Natural killer cell (primary cell): ENCODE data around the gene WHRN. TPM values are rescaled to one million over a fixed set of nuclear protein-coding genes. Genes with fewer than 3 reads are reported as not detected.

Experiments used
- ATAC-seq, 3 donors: fragments of 150-1000 bp in 2 of 3; fragments of 200-7000 bp in 1 of 3; cut with Tn5 transposase; 1 replicate in 1 of 3; 2 replicates in 2 of 3; pipeline ENCODE4 v1.10.0; 2021; ENCODE audit warnings: mild to moderate bottlenecking in 2 of 3, moderate library complexity in 2 of 3
- DNase-seq, 2 donors: peaks; one replicate each; pipeline versions ENCODE4 v3.0.0 to v3.0.0-alpha.2; 2013 to 2021; ENCODE audit warnings: mixed read lengths in 1 of 2
- H3K27ac ChIP-seq: one replicate; pipeline ENCODE4 v1.5.1; 2013; ENCODE audit warnings: mild to moderate bottlenecking, low read length
- H3K27me3 ChIP-seq: one replicate; pipeline ENCODE4 v1.6.1; 2013; ENCODE audit warnings: low read length; ENCODE audit not compliant: control insufficient read depth, insufficient read depth
- H3K36me3 ChIP-seq: one replicate; pipeline ENCODE4 v1.6.1; 2013; ENCODE audit warnings: low read length; ENCODE audit not compliant: control insufficient read depth, insufficient read depth
- H3K4me1 ChIP-seq: one replicate; pipeline ENCODE4 v1.6.1; 2013; ENCODE audit warnings: low read length; ENCODE audit not compliant: control insufficient read depth, insufficient read depth
- H3K4me3 ChIP-seq: one replicate; pipeline ENCODE4 v1.5.1; 2013; ENCODE audit warnings: low read length
- H3K9me3 ChIP-seq: one replicate; pipeline ENCODE4 v1.6.1; 2013; ENCODE audit warnings: low read length; ENCODE audit not compliant: control insufficient read depth, insufficient read depth
- H3K27ac Mint-ChIP-seq, 2 donors: one replicate each; pipeline ENCODE4 v1.8.0; 2022; ENCODE audit warnings: mild to moderate bottlenecking in 2 of 2, mixed read lengths in 2 of 2, moderate library complexity in 1 of 2
- H3K27me3 Mint-ChIP-seq, 2 donors: one replicate each; pipeline ENCODE4 v1.8.0; 2022; ENCODE audit warnings: low read depth in 2 of 2, mixed read lengths in 2 of 2
- H3K36me3 Mint-ChIP-seq: one replicate; pipeline ENCODE4 v1.8.0; 2022; ENCODE audit warnings: mixed read lengths
- H3K4me1 Mint-ChIP-seq, 2 donors: one replicate each; pipeline ENCODE4 v1.8.0; 2022; ENCODE audit warnings: mixed read lengths in 2 of 2
- H3K4me3 Mint-ChIP-seq: one replicate; pipeline ENCODE4 v1.8.0; 2022; ENCODE audit warnings: mild to moderate bottlenecking, moderate library complexity, mixed read lengths
- H3K9me3 Mint-ChIP-seq, 2 donors: one replicate each; pipeline ENCODE4 v1.8.0; 2022; ENCODE audit warnings: mixed read lengths in 2 of 2
- CTCF ChIP-seq: fragments of 200-600 bp; IDR thresholded peaks from one replicate; pipeline ENCODE4 v1.8.0; 2022; ENCODE audit warnings: antibody characterized with exemption
- WGBS: methylation state at CpG from one replicate; pipeline ENCODE4 v1.1.7; 2013; ENCODE audit warnings: missing lambda C conversion rate; ENCODE audit not compliant: insufficient coverage; 5-methylcytosine and 5-hydroxymethylcytosine counted together
- intact Hi-C: fragments of 100-400 bp; cut with micrococcal nuclease; formaldehyde crosslinking; loops from one replicate; pipeline ENCODE4 v1.14.2; 2022
- total RNA-seq, 4 donors: library from RNA; stranded (reverse); fragments of 120-200 nt in 1 of 4; gene quantifications; one replicate each; pipeline versions ENCODE4 v1.2.3 to v1.2.4, GENCODE V29; 2013 to 2022

Gene WHRN
- total RNA-seq, 3 donors from 2014 or later (not counting 1 experiment from before 2014, with no cell fraction given), result 29.8 to 90.6 (median 36.8) TPM

GRCh38 chr9:114409842-114410241 lies 95.4 kb downstream of the WHRN start:
- WGBS, result 81% methylated on average over 5 of the region's 5 CpGs
- Mint-ChIP-seq H3K4me3 (no peak overlapping the region), H3K9me3 (no peaks in the 10 kb centered on the region), H3K4me1 (peaks cover 6 to 15% of the 10 kb centered on the region in 2 donors), H3K27ac (no peak overlapping the region), H3K27me3 (no peaks in the 10 kb centered on the region), H3K36me3 (no peaks in the 10 kb centered on the region)
- Histone ChIP-seq H3K36me3 (no peaks in the 10 kb centered on the region), H3K27me3 (no peaks in the 10 kb centered on the region), H3K9me3 (no peaks in the 10 kb centered on the region), H3K4me1 (peaks cover 7% of the 10 kb centered on the region), H3K4me3 (no peak overlapping the region), H3K27ac (no peak overlapping the region)
- no peak for DNase-seq
- ATAC-seq, result no peak
- intact Hi-C loops, result loop anchor here (5.0 kb wide), 1 partner anchor 77 kb away; no protein-coding TSS in a partner anchor
- no peak for TF ChIP-seq CTCF

GRCh38 chr9:114409103-114409780 lies 96.0 kb downstream of the WHRN start:
- 71% methylated on average over 11 of the region's 11 CpGs for WGBS
- Mint-ChIP-seq H3K4me3 (no peak overlapping the region), H3K27me3 (no peaks in the 10 kb centered on the region), H3K4me1 (peaks cover 6 to 15% of the 10 kb centered on the region in 2 donors), H3K27ac (no peak overlapping the region), H3K9me3 (no peaks in the 10 kb centered on the region), H3K36me3 (no peaks in the 10 kb centered on the region)
- no peaks in the 10 kb centered on the region for H3K27me3 ChIP-seq
- no peaks in the 10 kb centered on the region for H3K9me3 ChIP-seq
- TF ChIP-seq CTCF, result no peak
- no peak overlapping the region for H3K4me3 ChIP-seq
- no peak for ATAC-seq
- no peak overlapping the region for H3K27ac ChIP-seq
- H3K4me1 ChIP-seq, result peaks cover 7% of the 10 kb centered on the region
- intact Hi-C loops, result loop anchor here (5.0 kb wide), 1 partner anchor 78 kb away; no protein-coding TSS in a partner anchor
- no peak for DNase-seq
- H3K36me3 ChIP-seq, result no peaks in the 10 kb centered on the region

GRCh38 chr9:114408645-114409044 lies 96.6 kb downstream of the WHRN start:
- no peaks in the 10 kb centered on the region for H3K9me3 Mint-ChIP-seq
- no peak for DNase-seq
- TF ChIP-seq CTCF, result no peak
- intact Hi-C loops, result loop anchor here (5.0 kb wide), 1 partner anchor 79 kb away; no protein-coding TSS in a partner anchor
- no peaks in the 10 kb centered on the region for H3K27me3 Mint-ChIP-seq
- no peak overlapping the region for H3K4me3 Mint-ChIP-seq
- Histone ChIP-seq H3K27ac (no peak overlapping the region), H3K36me3 (no peaks in the 10 kb centered on the region), H3K27me3 (no peaks in the 10 kb centered on the region), H3K4me3 (no peak overlapping the region), H3K4me1 (peaks cover 7% of the 10 kb centered on the region), H3K9me3 (no peaks in the 10 kb centered on the region)
- 97% methylated on average over 7 of the region's 7 CpGs for WGBS
- H3K27ac Mint-ChIP-seq, result no peak overlapping the region
- no peaks in the 10 kb centered on the region for H3K36me3 Mint-ChIP-seq
- peaks cover 6 to 15% of the 10 kb centered on the region in 2 donors for H3K4me1 Mint-ChIP-seq
- no peak for ATAC-seq
